Brain microvascular endothelial cell (primary cell): ENCODE results near the gene CDHR4.

ENCODE experiments used
- DNase-seq: peaks from one replicate; pipeline ENCODE4 v3.0.0-alpha.2; 2020
- H3K27ac ChIP-seq: fragments of 250-450 bp; sonication (Bioruptor Pico); 2 replicates; pipeline ENCODE4 v1.5.1; 2020; ENCODE audit warnings: mild to moderate bottlenecking, moderate library complexity
- H3K27me3 ChIP-seq: fragments of 250-450 bp; sonication (Bioruptor Pico); replicated peaks from 2 replicates; pipeline ENCODE4 v1.5.1; 2020; ENCODE audit warnings: mild to moderate bottlenecking
- H3K36me3 ChIP-seq: fragments of 250-450 bp; sonication (Bioruptor Pico); replicated peaks from 2 replicates; pipeline ENCODE4 v1.5.1; 2020; ENCODE audit warnings: mild to moderate bottlenecking
- H3K4me3 ChIP-seq: 2 replicates; pipeline ENCODE4 v1.5.1; 2011; ENCODE audit warnings: low read depth, mild to moderate bottlenecking, control low read depth, low read length, moderate library complexity
- CTCF ChIP-seq: IDR thresholded peaks from 2 replicates; pipeline ENCODE4 v1.5.1; 2011; ENCODE audit warnings: low read depth, mild to moderate bottlenecking, moderate library complexity, low read length, control low read depth, inconsistent platforms; ENCODE audit errors: missing control alignments
- in situ Hi-C: cut with HindIII; loops from 2 replicates; pipeline ENCODE4 v1.10.0; 2017; ENCODE audit warnings: low sequenced_read_pairs, low pct_ligation_motif_present

The CDHR4 gene

GRCh38 chr3:49813497-49814174 is 14.0 kb upstream of the CDHR4 start, which contains the start of gene UBA7:
UBA7 (minus strand) TSS chr3:49813953; CDS start chr3:49813787, 166 bp downstream.
- peak within 1 kb of the TSS; percentile 5 for H3K27ac ChIP-seq
- no peaks in the 10 kb centered on the region for H3K27me3 ChIP-seq
- DNase-seq: peak; percentile 55
- H3K4me3 ChIP-seq: peak within 1 kb of the TSS; percentile 42
- in situ Hi-C loops: no loop called here
- no peaks in the 10 kb centered on the region for H3K36me3 ChIP-seq
- TF ChIP-seq CTCF: no peak

- H3K27ac ChIP-seq: no peak overlapping the region
- no peaks in the 10 kb centered on the region for H3K27me3 ChIP-seq
- in situ Hi-C loops: no loop called here
- TF ChIP-seq CTCF: no peak
- no peaks in the 10 kb centered on the region for H3K36me3 ChIP-seq
- H3K4me3 ChIP-seq: no peak overlapping the region
- no peak for DNase-seq
Observed at GRCh38 chr3:49812916-49813496, 13.3 kb upstream of the CDHR4 start.

- no peak for TF ChIP-seq CTCF
- H3K36me3 ChIP-seq: no peaks in the 10 kb centered on the region
- no peak overlapping the region for H3K27ac ChIP-seq
- in situ Hi-C loops: no loop called here
- H3K27me3 ChIP-seq: no peaks in the 10 kb centered on the region
- no peak for DNase-seq
- H3K4me3 ChIP-seq: no peak overlapping the region
Observed at GRCh38 chr3:49807431-49808114, 7.9 kb upstream of the CDHR4 start.

- no peak for TF ChIP-seq CTCF
- Histone ChIP-seq H3K27ac (no peak overlapping the region), H3K36me3 (no peaks in the 10 kb centered on the region), H3K27me3 (no peaks in the 10 kb centered on the region), H3K4me3 (no peak overlapping the region)
- no peak for DNase-seq
- in situ Hi-C loops: no loop called here
Observed at GRCh38 chr3:49806850-49807249, 7.2 kb upstream of the CDHR4 start.

- H3K36me3 ChIP-seq: no peaks in the 10 kb centered on the region
- TF ChIP-seq CTCF: no peak
- H3K27ac ChIP-seq: no peak overlapping the region
- no peaks in the 10 kb centered on the region for H3K27me3 ChIP-seq
- in situ Hi-C loops: no loop called here
- DNase-seq: no peak
- H3K4me3 ChIP-seq: no peak overlapping the region
Observed at GRCh38 chr3:49805897-49806701, 6.4 kb upstream of the CDHR4 start.
